NCI-H1092 treated with DMSO at 0.1 percent for 48 hours (cell line): Measurements from ENCODE around the gene MNT.

Source experiments
- DNase-seq: peaks from one replicate; lab custom pipeline; 2025; lab: John Stamatoyannopoulos, UW

The MNT gene

DNA sequence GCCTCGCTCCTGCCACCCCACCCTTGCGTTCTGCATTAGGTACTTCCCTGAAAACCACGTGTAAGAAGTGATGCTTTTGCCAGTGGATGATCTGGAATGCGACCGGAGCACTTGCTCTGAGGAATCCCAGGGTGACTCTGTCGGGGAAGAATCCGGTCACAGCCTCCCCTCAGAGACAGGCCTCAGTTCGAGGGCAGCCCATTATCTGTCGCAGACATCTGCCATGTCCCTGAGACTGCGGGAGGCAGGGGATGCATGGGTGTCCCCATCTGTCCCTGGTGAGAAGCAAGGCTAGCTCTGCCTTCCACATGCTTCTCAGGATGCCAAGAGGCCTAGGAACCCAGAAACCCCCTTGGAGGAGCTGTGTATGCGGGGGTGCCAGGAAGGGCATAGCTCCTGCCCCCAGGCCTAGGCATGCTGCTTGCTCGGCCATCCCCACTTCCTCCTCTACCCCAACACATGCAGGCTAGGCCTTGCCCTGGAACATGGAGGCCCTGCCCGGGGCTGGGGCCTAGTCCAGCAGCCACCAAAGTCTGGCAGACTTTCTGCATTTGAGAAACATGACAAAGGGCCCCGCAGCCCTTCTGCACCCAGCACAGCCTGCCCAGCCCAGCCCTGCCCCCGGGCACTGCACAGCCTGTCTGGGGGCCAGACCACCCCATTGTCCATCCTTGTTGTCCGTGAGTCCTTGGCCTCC is 20.5 kb downstream of the MNT start:
- no peak for DNase-seq

DNA sequence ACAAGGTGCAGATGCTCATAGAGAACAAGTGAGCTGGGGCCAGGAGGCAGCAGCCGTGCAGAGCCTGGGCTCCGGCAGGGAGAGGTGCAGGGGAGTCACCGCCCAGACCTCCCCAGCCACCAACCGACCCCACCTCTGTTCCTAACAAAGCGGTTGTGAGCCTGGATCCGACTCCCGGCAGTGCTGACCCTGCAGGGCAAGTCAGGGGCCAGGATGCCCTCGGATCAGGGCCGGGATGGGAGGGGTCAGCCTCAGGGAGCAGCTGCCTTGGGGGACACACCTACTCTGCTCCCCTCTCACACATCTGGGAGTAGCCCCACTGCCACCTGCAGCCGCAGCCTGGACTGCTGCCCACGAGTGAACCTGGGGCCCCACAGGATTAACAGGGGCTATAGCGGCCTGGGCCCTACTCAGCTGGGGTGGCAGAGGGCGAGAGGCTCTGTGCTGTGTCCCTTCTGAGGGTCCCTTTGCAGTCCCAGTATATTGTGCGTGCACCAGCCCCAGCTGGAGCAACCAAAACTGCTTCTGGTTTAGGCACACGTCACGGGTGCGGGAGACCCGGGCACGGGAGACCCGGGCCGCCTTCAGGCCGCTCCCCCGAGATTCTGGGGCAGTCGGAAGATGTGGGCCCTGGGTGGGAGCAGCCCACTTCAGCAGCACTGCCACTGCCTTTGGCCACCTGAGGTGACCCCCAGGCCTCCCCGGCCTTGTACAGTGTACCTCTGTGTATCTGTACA is 21.2 kb downstream of the MNT start:
- no peak for DNase-seq

DNA sequence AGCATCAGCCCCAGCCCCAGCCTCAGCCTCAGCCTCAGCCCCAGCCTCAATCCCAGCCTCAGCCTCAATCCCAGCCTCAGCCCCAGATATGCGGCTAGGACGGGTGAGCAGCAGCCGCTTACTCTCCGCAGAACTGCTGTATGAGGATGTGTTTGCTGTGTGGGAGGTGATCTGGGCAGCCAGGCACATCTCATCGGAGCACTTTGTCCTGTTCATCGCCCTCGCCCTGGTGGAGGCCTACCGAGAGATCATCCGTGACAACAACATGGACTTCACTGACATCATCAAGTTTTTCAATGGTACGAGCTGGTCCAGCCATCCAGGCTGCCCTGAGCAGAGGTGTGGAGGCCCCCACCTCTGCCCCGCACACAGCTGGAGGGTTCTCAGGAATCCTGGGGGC is 22.0 kb downstream of the MNT start:
- no peak for DNase-seq

DNA sequence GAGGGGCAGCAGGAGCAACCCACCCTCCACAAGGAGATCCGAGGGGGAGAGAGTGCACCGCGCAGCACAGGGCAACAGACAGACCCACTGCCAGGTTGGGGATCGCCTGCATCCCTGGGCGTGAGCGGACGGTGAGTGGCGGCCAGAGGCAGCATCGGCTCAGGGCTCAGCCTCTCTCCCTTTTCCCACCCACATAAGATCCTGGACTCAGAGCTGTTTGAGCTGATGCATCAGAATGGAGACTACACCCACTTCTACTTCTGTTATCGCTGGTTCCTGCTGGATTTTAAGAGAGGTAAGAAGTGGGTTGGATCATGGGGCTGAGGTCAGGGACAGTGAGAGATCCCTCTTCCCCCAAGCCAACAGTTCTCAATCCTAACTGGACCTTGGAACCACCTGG is 23.2 kb downstream of the MNT start:
- DNase-seq: no peak

DNA sequence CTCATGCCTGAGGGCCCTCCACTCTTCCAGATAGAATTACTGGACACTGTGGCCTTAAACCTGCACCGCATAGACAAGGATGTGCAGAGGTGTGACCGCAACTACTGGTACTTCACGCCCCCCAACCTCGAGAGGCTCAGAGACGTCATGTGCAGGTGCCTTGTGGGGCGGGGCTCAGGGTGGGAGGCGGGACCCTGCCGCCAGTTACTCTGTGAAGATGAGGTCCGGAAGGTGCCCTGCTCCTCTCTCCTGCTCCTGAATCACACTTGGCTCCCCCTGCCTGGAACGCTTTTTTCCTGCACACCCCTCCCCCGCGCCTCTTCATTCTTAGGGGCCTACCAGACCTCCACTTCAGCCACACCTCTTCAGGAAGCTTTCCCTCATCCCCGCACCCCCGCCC is 24.8 kb downstream of the MNT start:
- no peak for DNase-seq

DNA sequence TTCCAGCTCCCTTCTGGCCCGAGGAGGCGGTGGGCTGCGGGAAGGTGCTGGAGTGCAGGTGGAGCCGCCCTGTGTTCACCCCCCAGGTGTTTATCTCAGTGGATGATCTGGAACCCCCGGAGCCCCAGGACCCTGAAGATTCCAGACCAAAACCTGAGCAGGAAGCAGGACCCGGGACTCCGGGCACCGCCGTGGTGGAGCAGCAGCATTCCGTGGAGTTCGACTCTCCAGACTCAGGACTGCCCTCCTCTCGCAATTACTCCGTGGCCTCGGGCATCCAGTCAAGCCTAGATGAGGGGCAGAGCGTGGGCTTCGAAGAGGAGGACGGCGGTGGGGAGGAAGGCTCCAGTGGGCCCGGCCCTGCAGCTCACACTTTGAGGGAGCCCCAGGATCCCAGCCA is 25.5 kb downstream of the MNT start:
- DNase-seq: no peak

DNA sequence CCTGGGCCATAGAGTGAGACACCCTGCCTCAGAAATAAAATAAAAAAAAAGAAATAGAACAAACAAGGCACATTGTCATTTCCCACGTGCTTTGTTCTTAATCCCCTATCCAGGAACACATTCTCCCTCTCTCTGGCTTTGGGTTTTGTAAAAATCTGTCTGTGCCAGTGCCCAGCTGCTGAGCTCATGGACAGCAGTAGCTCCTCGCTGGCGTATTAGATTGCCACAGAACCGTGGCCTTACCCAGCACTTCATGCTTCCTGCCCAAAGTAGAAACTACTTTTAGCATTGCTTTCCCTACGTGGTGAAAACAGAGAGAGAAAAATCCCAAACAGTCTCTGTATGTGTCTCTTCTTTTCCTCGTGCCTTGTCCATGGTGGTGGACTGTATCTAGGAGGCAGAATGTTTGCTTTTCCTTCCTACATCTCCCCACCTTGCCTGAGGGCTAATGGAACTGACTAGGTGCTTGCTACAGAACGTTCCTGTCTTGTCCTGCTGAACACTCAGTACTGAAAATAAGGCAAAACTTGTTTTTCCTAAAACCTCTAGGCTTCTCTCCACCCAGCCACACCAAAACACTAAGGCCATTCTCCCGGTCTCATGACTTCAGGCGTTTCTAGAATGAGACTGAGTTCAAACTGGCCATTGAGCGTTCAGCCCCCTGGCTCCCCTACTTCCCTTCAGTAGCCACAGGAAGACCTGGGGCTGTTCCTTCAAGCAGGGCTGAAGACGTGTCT is 26.1 kb downstream of the MNT start:
- DNase-seq: no peak

DNA sequence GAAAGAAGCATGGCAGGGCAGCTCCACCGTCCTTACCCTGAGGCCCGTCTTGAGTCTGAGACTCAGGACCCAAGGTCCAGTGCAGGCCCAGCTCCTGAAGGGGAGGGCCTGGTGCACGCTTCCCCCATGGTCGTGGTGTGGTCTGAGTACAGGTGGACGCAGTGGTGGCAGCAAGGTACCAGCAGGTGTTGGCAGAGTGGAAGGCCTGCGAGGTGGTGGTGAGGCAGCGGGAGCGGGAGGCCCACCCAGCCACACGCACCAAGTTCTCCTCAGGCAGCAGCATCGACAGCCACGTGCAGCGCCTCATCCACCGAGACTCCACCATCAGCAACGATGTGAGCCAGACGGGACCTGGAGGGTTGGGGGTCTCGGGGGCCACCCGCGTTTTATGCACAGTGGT is 27.7 kb downstream of the MNT start:
- no peak for DNase-seq

DNA sequence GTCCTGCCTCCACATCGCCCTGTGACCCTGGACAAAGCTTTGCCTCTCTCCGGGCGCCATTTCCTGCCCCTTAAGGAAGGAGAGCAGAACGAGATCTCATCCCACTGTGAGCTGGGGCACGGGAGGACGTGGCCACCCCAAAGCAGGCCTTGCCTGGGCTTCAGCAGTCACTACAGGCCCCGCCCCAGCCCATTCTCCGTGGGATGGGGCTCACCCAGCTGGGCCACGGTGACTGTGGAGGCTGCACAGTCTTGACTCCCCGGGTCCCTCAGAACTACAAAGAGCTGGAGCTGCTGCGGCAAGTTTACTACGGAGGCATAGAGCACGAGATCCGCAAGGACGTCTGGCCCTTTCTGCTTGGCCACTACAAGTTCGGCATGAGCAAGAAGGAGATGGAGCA is 28.2 kb downstream of the MNT start:
- no peak for DNase-seq

DNA sequence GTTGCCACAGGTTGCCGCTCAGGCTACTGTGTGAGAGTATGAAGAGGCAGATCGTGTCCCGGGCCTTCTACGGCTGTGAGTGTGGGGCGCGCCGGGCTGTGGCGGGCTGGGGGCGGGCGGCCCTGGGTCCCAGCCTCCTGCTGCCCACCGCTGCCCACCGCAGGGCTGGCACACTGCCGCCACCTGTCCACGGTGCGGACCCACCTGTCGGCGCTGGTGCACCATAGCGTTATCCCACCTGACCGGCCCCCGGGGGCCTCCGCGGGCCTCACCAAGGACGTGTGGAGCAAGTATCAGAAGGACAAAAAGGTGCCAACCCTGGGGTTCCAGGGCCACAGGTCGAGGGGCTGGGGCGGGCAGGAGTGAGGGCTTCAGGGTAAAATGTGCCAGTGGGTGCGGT is 28.7 kb downstream of the MNT start:
- DNase-seq: no peak

DNA sequence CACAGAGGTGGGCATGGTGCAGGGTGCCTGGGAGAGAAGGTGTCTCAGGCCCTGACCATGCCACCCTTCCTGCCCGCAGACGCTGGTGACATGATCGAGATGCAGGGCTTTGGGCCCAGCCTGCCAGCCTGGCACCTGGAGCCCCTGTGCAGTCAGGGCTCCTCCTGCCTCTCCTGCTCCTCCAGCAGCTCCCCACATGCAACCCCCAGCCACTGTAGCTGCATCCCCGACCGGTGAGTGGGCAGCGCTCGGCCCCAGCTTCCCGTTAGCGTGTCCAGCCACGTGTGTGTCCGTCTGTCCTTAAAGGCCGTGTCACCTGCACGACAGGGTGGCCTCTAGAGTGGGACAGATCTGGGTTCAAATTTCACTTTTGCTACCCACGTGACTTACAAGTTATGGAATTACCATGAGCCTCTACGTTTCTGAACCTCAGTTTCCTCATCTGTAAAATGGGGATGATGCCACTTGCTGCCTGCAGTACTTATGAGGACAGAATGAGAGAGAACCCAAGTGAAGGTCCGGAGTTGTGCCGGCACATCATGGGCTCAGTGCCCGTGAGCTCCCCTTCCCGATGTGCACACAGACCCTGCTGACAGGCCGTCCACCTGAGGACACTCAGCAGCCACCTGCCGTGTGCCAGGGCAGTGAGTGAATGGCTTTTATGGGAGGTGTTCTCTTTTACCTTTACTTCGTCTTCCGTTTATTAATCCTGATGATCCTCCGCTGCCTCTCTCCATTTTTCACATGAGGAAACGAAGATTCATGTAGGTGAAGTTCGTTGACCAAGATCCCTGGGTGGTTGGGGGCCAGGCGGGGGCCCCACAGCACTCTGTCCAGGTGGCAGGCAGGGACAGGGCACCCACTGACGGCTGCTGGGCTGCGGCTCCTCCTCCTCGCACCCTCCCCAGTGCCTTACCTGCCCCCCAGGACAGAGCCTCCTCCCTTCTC is 29.4 kb downstream of the MNT start:
- DNase-seq: no peak

DNA sequence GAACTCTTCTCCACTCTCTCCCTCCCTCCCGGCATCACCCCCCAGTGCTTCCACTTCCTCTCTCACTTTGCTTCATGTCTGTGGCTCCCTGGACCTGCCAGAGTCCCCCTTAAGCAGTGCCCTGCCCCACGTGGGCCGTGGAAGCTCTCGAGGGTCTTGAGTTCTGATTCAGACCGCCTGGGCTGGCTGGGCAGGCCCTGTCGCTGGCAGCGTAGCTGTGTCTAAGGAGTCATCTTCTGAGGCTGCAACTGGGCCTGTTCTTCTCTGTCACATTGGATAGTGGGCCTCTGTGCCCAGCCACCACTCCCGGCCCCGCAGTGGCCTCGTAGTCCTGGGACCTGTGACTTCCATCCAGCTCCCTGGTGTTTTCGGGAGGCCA is 30.7 kb downstream of the MNT start:
- DNase-seq: no peak

DNA sequence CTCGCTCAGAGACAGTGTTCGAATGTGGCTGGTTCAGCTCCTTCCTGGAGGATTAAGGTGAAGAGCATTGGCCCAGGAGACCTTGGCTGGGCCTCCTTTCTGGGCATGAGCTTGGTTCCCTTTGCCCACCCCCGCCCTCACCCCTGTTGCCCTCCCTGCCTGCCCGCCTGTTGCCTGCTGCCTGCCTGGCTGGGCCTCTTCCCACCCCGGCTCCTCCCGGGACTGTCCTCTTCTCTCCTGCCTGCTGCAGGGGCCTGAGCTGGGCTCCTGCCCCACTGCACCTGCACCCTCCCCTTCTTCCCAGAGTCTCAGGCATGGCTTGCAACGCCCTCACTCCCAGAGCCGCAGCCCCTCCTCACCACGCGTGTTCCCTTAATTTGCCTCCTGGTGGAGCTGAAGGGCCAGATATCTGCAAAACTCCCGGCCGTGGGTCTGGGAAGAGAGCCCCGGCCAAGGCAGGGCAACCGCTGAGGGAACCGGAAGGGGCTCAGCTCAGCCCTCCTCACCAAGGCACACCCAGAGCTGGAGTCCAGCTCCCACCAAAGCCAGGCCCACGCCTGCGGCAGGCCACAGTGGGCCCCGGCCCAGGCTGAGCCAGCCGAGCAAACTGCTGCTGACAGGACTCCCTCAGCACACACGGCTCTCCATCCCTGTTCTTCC is 31.2 kb downstream of the MNT start:
- DNase-seq: no peak

DNA sequence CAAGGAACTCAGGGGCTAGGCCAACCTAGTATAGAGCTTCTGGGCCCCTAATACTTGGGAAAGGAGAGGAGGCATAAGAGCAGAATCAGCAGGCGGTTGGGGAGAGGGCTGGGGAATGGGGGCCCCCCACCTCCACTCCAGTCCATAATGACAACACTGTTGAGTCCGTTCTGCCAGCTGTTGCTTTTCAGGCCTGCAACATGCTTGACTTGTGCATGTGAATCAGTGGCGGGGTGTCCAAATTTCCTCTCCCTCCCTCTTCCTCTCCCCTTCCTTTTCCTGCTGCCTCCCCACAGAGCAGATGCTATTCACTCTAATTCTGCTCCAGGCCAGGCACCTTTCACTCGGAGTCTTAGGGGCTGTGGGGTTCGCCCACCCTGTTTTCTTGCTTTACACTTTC is 31.8 kb downstream of the MNT start:
- DNase-seq: no peak

DNA sequence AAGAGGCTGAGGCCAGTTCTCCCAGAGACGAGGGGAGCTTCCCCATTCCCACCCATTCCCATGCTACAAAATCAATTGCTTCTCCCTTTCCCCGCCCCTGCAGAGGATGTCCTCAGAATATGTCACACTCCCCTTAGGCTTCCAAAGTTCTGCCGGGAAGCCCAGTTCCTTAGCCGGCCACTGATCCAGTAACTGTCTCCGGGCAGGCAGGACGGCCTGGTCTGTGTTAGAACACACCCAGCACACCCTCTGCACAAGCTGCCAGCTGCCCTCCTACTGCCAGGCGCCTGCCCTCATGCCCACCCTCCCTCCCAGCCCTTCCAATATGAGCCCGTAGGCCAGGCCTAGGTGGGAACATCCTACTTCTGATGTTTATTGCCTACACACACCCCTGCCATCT is 32.5 kb downstream of the MNT start:
- no peak for DNase-seq

DNA sequence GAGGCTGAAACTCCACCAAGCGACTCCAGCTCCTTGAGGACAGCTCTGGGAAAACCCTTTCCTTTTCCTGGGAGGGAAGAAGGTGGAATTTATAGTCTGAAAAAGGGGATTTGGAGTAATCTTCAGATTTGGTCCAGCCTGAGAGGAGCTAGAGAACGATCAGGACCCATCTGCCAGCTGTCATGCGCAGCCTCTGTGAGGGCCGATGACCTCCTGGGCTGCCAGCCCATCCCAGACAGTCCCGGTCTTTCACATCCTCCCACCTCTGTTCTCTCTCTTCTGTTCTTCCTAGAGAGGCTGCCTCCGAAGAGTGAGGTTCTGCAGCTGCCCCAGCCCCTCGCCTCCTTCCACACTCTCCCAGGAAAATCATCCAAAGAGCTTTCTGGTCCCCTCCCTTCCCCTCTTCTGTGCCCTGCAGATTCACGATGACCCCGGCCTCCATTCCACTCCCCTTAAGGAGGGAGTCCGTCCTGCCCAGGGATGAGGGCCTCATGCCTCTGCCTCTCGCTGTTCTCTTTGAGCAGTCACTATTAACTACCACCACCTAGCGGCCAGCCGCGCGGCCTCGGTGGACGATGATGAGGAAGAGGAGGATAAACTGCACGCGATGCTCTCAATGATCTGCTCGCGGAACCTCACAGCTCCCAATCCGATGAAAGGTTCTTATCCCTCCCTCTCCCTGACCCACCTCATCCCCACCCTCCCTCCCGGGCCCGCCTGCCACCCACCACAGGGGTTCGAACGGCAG is 33.9 kb downstream of the MNT start:
- DNase-seq: no peak

DNA sequence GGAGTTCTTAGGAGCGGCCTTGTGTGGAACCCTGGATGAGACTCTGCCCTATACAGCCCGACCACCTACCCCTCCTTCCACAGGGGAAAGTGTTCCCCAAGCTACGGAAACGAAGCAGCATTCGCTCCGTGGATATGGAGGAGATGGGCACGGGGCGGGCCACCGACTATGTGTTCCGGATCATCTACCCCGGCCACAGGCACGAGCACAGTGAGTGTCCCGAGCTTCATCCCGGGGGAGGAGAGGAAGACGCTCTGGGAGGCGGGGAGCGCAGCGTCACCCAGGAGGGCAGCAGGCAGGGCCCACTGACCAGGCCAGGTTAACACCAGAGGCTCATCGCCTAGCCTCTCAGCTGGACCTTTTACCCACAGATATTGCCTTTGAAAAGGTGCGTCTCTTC is 35.7 kb downstream of the MNT start:
- DNase-seq: no peak

DNA sequence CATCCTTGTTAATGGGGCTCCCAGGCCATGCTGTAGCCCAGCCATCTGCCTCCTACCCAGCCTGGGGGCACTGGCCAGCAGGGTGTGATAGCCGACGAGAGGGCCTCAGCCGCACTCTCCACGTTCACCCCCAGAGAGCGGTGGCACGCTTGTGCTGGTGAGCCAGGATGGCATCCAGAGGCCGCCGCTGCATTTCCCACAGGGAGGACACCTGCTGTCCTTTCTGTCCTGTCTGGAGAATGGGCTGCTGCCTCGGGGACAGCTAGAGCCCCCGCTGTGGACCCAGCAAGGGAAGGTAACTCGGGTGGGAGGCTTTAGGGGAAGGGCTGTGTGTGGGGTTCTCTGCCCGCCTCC is 36.1 kb downstream of the MNT start:
- no peak for DNase-seq

DNA sequence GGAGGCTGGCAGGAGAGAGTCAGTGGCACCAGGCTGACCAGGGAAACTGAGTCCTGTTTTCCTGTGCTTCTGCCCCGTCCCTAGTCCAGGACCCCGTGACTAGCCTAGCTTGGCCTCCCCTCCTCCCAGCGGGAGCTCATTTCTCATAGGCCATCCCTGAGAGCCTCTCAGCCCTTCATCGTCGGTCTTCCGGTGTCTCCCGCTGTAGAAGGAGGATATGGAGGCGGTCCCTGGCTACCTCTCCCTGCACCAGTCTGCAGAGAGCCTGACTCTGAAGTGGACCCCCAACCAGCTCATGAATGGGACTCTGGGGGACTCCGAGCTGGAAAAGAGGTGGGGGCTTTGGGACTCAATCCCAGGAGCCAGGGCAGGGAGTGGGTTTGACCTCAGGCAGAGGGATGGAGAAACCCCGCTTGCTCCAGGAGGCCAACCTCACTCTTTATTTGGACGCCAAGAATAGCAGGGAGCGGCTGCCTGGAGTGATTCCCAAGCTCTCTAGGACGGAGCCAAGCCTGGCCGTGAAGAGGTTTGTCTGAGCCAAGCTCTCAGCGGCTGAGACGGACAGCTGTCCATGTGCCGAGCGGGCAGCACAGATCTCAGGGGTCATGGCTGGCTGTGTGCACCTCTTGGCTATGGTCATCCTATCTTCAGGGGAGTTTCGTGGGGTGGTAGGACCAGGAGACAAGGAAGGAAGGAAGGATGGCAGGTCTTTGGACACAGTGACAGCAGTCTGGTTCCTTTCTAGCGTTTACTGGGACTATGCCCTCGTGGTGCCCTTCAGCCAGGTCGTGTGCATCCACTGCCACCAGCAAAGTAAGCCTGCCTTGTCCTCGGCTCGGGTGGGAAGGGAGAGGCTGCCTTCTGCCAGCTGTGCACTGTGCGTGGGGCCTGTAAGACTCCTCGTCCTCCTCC is 36.8 kb downstream of the MNT start:
- DNase-seq: peak; percentile 19

DNA sequence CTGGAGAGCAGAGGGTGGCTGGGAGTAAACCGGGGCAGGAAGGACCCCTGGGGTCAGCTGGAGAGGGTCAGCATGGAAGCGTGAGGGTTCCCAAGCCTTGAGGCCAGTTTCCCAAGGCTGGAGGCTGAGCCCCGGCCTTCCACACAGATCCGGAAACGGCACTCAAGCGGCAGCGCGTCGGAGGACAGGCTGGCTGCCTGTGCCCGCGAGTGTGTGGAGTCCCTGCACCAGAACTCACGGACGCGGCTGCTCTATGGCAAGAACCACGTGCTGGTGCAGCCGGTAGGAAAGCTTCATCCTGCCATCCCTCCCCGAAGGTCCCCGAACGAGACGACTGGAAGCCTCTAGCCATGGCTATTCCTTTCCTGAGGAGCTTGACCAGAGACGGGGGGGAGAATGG is 37.5 kb downstream of the MNT start:
- no peak for DNase-seq
